ENCODE data around the gene BMPR1B.

Gene BMPR1B

DNA sequence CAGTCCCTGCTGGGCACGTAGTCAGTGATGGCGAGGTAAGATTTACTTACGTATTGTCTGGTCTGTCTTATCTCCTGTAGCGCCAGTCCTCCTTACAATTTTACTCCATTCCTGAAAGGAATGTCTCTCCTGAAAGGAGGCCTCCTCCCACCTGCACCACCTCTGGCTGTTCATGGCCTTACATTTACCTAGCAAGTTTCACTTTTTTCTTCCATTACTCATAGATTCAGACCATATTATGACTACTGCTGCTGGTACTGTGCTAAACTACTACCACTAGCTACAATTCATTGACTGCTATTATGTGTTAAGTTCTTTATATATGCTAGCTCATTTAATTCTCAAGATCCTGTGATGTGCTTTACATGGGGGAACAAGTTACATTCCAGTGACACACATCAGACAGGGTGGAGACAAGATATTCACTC, 189.9 kb downstream of the BMPR1B start:
- DNase-seq (ENCODE audit: extremely low read depth in 1 of 2, low read depth in 1 of 2) = no peak

DNA sequence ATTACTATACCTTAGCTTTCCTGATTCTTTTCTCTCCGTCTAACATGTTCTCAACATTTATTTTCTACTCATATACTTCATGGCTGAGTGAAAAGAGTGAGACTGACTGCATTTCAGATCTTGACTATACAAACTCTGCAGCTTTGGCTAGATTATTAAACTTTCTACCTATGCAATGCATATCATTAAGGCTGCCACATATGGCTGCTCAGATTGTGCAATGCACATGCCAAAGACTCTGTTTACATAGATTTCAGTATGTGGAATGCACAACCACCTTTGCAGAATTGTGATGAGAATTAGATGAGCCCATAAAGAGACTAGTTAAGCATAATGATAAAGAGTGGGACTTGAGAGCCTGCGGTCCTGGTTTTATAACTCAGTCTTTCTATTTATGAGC, 196.5 kb downstream of the BMPR1B start:
- DNase-seq (ENCODE audit: extremely low read depth in 1 of 2, low read depth in 1 of 2) = no peak

DNA sequence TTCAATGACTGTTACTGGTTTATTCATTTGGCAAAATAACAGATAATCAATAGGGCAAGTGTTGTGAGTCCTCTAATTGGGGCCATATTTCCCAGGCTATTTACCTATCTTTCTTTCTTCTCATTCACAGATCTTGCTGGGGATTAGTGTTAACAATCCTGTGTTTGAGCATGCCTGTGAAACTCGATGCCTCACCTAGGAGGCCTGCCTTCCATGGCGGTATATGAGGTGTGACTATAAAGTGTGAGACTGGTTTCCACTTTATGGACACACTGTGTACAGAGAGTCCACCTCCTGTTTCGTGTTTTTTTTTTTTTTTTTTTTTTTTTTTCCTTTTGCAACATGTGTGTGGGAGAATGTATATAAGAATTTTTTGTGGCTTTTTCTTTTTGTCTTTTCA, 199.3 kb downstream of the BMPR1B start:
- DNase-seq (ENCODE audit: extremely low read depth in 1 of 2, low read depth in 1 of 2) = no peak

DNA sequence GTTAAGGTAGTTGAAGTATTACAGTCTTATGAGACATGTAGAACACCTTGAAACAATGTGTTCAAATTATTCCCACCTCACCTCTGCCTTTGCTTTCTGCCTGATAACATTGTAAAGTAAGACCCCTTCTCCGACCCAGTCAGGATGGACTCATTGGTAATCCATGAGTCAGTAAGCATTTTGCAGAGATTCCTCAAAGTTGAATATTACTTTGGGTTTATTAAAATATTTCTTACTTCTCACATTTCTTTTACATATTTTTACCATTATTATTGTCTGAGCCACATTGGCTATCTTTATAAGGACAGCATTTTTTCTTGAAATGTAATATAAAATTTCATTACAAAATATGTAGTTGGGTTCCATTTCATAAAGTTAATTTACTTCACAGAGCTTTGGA, 201.6 kb downstream of the BMPR1B start:
- DNase-seq (ENCODE audit: extremely low read depth in 1 of 2, low read depth in 1 of 2) = no peak

DNA sequence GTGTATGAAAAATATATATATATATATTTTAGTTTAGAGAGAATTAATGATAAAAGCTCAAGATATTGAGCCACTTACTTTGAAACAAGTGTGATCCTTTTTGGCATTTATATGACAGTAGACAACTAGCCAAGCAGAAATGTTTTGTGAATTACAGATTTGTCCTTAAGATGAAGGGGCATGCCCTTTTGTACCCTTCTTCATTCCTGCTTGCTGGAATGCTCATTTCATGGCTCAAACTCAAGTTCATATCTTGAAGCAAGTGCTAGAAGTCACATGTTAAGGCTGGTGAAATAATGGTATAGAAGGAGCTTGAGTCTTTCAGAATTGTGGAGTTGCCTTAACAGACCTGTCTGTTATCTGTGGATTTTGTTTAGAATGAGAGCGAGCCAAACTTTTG, 203.0 kb downstream of the BMPR1B start:
- no peak for DNase-seq (ENCODE audit: extremely low read depth in 1 of 2, low read depth in 1 of 2)

DNA sequence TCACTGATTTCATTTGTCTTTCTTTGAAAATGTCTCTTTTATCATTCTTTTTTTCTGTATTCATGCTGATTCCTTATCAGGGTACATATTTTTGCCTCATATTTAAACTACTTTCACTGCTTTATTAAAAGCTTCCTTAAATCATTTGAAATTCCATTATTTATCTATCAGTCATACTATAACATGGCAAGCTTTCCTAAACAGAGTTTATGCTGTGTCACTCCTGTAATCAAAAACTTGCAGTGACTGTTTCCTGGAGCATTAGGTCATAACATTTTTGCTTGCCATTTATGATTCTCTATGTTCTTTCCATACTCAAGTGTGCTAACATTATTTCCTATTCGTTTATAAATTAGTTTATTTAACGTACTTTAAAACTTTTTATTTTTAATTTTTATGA, 203.7 kb downstream of the BMPR1B start:
- DNase-seq (ENCODE audit: extremely low read depth in 1 of 2, low read depth in 1 of 2) = no peak

DNA sequence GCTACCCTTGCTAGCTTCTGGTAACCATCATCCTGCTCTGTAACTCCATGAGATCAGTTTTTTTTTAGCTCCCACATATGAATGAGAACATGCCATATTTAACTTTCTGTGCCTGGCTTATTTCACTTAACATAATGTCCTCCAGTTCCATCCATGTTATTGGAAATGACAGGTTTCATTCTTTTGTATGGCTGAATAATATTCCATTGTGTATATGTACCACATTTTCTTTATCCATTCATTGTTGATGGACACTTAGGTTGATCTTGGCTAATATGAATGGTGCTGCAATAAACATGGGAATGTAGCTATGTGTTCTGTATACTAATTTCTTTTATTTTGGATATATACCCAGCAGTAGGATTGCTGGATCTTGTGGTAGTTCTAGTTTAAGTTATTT, 204.7 kb downstream of the BMPR1B start:
- DNase-seq (ENCODE audit: extremely low read depth in 1 of 2, low read depth in 1 of 2) = no peak

DNA sequence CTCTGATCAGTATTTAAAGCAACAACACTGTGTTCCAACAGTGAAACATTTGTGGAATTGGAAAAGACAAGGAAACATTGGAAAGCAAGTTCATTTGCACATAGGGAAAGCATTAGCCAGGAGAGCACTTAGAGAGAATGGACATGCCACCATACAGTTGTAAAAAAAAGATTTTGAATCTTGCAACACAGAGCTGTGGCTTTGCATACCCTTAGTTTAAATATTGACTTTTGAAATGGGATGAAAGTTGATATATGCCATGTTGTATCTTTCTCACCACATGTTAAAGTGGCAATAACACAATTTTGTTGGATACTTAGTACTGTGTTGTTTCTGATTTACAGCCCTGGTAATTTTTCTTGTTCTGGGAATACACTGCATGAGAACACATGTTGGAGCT, 208.1 kb downstream of the BMPR1B start:
- no peak for DNase-seq (ENCODE audit: extremely low read depth in 1 of 2, low read depth in 1 of 2)

DNA sequence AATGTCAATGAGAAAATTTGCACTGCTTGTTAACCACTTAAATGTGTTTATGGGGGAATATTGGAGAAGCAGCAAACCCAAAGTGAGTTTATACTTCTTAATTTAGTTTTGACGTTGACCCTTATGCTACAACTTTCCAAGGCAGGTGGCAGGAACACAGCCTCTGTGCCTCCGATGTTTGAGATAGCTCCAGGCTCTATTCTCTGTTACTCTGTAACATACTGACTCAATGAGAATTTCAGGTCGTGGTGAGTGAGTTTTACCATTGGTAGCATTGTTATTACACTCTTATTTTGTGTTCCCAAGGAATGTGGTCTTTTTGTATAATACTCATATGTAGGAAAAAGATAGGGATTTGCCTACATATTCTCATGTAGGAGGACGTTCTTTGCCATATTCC, 210.7 kb downstream of the BMPR1B start:
- no peak for DNase-seq (ENCODE audit: extremely low read depth in 1 of 2, low read depth in 1 of 2)

DNA sequence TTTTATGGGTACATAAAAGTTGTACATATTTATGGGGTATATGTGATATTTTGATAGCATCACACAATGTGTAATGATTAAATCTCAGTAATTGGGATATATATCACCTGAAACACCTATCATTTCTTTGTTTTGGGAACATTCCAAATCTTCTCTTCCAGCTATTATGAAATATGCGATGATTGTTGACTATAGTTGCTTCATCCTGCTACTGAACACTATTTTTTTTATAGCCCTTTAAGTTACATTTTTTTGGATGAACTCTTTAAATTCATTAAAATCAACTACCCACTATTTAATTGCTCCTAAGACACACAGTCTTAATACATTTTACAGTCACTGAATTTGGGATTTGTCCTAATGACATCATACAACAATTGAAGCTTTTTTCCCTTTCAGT, 212.9 kb downstream of the BMPR1B start:
- DNase-seq (ENCODE audit: extremely low read depth in 1 of 2, low read depth in 1 of 2) = no peak

DNA sequence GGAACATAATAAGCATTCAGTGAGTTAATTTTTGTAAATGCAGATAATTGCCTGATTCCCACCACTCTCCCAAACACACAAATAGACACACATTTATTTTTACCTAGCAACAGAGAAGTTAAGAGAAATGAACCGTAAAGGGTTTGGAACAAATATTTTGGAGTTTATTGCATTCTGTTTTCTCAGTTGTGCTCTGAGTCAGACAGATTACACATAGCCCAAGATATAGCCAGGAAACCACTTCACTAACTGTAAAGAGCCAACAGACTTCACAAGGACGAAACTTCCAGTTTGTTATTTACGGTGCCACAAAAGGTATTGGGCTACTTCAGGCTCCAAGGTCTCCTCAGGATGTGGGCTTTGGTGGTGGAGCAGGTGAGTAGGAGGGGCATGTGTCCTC, 217.0 kb downstream of the BMPR1B start:
- no peak for DNase-seq (ENCODE audit: extremely low read depth in 1 of 2, low read depth in 1 of 2)

DNA sequence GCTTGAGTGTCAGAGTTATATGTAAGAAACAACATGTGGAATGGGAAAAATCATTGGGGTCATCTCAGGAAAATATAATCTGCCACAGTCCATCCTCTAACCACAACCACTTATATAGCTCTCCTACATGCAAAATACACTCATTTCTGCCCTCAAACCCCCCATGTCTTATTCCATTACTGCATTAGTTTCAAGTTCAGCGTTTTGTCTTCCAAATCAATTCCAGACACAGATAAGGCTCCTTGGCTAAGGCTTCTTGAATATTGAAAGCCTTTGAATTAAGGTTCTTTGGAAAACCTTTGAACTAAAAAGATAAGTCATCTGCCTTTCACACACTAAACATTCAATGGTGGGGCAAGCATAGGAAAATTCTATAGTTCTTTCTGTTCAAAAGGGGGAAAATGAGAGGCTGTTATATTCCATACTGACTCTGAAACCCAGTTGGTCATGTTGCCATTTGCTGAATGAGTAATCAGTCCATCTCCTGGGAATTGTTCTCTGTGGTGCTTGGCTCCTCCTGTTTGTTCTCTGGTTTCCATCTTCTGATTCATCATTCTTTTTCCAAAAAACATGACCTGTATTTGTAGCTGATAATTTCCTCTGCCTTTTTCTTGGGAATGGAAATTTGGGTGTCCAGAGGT, 218.7 kb downstream of the BMPR1B start:
- no peak for DNase-seq (ENCODE audit: extremely low read depth in 1 of 2, low read depth in 1 of 2)

DNA sequence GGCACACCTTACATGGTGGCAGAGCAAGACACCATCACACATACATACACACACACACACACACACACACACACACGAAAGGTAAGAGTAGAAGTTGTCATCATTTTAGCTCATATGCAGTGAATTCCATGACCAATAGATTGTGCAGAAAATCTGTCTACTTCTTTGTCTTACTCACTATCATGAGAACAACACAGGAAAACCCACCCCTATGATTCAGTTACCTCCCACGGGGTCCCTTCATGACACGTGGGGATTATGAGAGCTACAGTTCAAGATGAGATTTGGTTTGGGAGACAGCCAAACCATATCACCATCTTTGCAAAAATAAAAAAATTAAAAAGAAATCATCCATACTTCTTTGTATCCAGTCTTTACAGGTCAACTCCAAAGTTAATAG, 221.1 kb downstream of the BMPR1B start:
- no peak for DNase-seq (ENCODE audit: extremely low read depth in 1 of 2, low read depth in 1 of 2)

DNA sequence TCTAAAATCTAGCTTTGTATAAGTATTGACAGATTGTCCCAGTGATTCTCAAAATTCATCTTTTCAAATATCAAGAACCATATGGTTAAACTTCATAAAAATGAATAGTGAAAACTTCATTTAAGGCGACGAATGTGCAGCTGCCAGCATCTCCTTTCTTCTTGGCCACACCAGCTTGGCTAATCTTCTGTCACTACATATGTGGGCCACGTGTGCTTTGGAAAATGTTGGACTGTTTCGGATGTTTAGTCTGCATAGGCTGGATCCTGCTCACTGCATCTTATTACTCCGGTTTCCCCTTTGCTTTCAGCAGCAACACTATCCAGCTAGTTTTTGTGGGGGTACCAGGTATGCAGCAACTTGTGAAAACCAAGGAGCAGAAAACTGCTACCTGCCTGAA, 221.9 kb downstream of the BMPR1B start:
- no peak for DNase-seq (ENCODE audit: extremely low read depth in 1 of 2, low read depth in 1 of 2)

DNA sequence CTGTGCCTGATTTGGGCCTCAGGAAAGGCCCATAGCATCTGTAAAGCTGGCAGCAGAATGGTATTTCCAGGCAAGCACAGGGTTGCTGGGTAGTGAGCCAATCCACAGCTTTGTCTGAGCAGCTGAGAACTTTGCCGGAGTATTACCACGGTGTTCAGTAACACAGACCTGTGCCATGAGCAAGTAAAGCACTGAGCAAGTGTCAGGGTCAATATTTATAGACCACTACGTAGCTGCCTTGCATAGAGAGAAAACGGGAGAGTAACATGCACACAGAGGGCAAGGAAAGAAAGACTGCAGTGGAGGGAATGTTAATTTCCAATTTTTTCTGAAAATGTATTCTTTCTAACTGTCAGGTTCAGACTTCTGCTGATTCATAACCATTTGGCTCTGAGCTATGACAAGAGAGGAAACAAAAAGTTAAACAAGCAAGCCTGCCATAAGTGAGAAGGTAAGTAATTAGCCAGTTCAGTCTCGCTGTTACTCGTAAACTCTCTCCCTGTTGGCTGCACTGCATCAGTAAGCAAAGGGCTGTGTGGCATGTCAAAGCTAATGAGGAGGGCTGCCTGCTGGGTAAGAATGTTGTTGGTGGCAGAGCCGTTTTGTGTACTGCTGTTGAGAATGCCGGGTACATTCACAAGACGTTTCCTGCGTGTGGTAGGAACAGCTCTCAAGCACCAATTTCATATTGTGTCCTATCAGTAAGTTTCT, 238.1 kb downstream of the BMPR1B start:
- DNase-seq (ENCODE audit: extremely low read depth in 1 of 2, low read depth in 1 of 2) = no peak

DNA sequence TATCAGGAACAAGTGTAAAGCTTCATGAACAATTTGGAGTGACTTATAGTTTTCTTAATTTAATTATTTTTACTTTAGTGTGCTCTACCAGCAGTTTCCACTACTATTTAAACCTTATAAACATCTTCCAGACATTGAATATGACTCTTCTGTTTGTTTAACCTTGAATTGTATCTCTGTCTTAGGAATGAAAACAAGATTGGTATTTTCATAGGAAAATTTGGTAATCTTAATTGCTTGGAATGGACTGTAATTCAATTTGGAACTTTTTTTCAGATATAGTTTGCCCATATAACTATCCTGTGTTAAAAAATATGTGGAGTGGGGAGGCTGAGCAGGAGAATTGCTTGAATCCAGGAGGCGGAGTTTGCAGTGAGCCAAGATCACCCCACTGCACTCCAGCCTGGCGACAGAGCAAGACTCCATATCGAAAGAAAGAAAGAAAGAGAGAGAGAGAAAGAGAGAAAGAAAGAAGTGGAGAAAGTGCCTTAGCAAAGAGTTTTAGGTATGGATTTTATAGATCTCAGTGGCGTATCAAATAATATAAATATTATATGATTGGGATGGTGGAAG, 242.4 kb downstream of the BMPR1B start:
- no peak for DNase-seq (ENCODE audit: extremely low read depth in 1 of 2, low read depth in 1 of 2)

DNA sequence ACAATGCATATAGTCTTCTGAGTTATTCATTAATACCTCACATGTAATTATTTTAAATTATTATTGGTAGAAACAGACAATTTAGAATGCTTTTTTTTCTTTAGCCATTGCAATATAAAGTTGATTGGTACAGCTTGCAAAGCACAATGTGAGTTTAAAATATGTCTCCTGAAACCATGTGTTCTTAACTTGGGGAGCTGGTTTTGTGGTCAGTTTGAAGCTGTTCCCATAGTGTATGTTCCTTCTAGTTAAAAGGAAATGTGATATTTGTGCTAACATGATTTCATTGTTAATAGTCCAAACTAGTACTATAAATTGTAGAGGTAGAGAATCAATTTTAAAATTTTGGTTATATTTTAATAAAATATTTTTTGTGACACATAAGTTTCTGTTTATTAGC, 247.2 kb downstream of the BMPR1B start:
- no peak for DNase-seq (ENCODE audit: extremely low read depth in 1 of 2, low read depth in 1 of 2)

DNA sequence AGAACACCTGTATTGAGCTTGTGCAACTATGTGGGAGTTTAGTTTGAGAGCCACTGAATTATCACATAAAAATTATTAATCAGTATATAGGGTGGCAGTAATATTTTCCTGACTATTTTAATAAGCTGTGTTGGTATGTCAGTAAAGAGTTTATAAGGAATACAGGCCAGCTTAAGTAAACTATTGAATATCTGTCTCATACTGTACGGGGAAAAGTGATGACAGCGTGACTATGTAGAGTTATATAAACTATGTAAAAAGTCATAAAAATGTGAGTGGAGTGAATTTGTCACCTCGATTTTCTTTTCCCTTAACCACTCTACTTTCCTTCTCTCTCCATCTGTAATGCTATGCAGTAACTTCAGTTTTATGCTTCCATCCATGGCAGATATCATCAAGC, 250.2 kb downstream of the BMPR1B start:
- DNase-seq (ENCODE audit: extremely low read depth in 1 of 2, low read depth in 1 of 2) = no peak

DNA sequence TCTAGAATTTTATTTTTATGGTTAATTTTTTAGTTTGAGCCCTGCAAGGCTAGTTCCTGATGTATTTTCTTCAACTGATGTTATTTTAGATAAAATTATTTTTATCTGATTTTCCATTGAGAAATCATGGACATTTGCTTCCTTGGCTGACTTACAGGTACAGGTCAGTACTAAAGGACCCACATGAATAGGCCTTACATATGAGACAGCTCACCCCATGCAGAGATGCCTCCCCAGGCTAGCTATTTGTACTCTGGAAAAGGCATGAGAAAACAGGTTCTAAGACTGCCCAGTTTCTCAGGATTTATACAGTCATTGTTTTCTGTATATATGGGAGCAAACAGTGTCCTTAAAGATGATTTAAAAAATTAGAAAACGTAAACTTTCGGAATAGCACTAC, 255.5 kb downstream of the BMPR1B start:
- DNase-seq (ENCODE audit: extremely low read depth in 1 of 2, low read depth in 1 of 2) = no peak

DNA sequence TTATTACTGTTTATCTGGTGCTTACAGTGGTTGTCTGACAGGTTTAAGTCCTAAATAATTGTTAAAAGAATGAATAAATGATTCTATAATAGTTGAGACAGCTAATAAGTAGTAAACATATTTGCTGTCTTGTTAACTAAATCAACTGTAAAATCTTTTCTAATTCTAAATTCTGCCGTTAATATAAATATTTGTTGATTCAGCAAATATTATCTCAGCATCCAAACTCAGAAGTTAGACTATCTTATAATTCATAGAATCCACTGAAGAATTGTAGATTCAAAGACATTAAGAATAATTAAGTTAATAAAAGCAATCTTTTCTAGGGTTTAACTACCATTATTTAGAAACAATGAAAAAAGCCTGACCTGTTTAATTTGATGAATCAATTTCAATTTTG, 256.3 kb downstream of the BMPR1B start:
- no peak for DNase-seq (ENCODE audit: extremely low read depth in 1 of 2, low read depth in 1 of 2)

DNA sequence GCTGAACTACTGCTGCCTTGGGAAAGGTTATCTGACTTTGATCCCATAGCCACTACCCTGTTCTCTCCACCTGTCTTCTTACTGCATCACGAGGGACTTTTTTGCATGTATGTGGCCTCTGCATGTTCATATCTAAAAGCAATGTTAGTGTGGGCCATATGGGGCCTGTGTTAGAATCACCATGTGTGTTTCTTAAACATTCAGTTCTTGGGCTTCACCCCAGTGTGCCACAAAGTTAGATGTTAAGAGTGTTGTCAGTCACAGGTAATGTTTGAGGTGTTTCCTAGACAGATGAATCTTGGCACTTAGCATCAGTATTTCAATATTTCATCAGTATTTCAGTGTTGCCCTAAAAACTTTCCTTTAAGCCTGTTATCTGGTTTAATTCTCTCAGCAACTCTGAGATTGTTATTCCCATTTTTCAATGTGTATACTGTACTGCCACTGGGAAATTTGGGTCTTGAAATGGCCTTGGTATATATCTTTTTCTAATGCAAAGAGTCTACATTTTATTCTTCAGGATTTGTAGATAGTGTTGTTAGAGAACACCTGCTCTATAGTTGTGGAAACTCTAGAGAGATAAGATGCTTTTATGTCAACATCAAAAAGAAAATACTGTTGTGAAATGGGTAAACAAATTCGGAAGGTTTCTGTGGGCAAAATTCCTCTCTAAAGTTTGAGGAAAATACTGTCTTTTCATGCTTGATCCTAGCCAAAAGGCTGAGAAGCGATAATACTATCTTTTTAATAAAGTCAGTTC, 259.7 kb downstream of the BMPR1B start:
- no peak for DNase-seq (ENCODE audit: extremely low read depth in 1 of 2, low read depth in 1 of 2)

DNA sequence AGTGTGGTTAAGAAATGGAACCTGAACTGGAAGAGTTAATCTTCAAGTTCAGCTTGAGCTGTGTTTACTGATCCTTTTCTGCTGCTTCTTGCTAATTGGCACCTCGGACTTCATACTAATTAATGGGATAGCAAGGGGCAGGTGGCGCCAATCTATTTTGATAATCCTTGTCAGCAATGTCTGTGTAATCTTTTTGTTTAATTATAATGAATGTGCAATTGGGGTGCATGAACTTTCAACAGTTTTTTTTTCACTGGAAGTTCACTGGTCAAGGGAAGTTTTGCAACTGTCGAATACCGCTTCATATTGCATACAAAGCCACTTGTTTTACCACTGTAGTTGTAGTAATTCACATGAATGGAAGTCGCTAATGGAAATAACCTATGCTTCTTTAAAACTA, 261.0 kb downstream of the BMPR1B start:
- DNase-seq (ENCODE audit: extremely low read depth in 1 of 2, low read depth in 1 of 2) = no peak

Data from stimulated activated CD8-positive, alpha-beta memory T cell treated with anti-CD3 and anti-CD28 coated beads, Interleukin-7, amount 100 ng/mL, for 48 hours (primary cell).